Erythroblast (primary cell): ENCODE measurements around the gene KIF24.

Experiments
- GATA1 ChIP-seq: IDR thresholded peaks from 2 replicates; pipeline ENCODE4 v1.6.1; 2011; ENCODE audit warnings: low read depth, mild to moderate bottlenecking, control low read depth, low read length, moderate library complexity
- POLR2A ChIP-seq: IDR thresholded peaks from 2 replicates; pipeline ENCODE4 v1.6.1; 2011; ENCODE audit warnings: mild to moderate bottlenecking, low read length

GRCh38 chr9:34343090-34343489 is 14.0 kb upstream of the KIF24 start:
- no peak for TF ChIP-seq POLR2A
- no peak for TF ChIP-seq GATA1
